Measurements from ENCODE around the gene DEFB114.

Gene DEFB114

GRCh38 chr6:49919261-49919660 is 44.7 kb downstream of the DEFB114 start:
- Histone ChIP-seq H3K4me3 (ENCODE audit: low read depth in 1 of 5, low read length in 5 of 5) (no peak overlapping the region), H3K9ac (ENCODE audit: low read length in 5 of 5) (no peak overlapping the region), H3K4me1 (ENCODE audit: control insufficient read depth in 5 of 5, insufficient read depth in 5 of 5, low read length in 5 of 5) (peaks cover 0 to 6% (median 0%) of the 10 kb centered on the region in 5 donors), H3K9me3 (ENCODE audit: control insufficient read depth in 5 of 5, low read length in 5 of 5) (no peaks in the 10 kb centered on the region), H3K36me3 (ENCODE audit: control insufficient read depth in 5 of 5, insufficient read depth in 5 of 5, low read length in 5 of 5) (no peaks in the 10 kb centered on the region), H3K27me3 (ENCODE audit: control insufficient read depth in 5 of 5, insufficient read depth in 4 of 5, low read length in 5 of 5) (no peaks in the 10 kb centered on the region), H3K27ac (ENCODE audit: low read depth, low read length) (no peak overlapping the region)

- H3K36me3 ChIP-seq (ENCODE audit: control insufficient read depth in 5 of 5, insufficient read depth in 5 of 5, low read length in 5 of 5): no peaks in the 10 kb centered on the region
- no peak overlapping the region for H3K9ac ChIP-seq (ENCODE audit: low read length in 5 of 5)
- peaks cover 0 to 6% (median 0%) of the 10 kb centered on the region in 5 donors for H3K4me1 ChIP-seq (ENCODE audit: control insufficient read depth in 5 of 5, insufficient read depth in 5 of 5, low read length in 5 of 5)
- H3K27me3 ChIP-seq (ENCODE audit: control insufficient read depth in 5 of 5, insufficient read depth in 4 of 5, low read length in 5 of 5): no peaks in the 10 kb centered on the region
- no peaks in the 10 kb centered on the region for H3K9me3 ChIP-seq (ENCODE audit: control insufficient read depth in 5 of 5, low read length in 5 of 5)
- no peak overlapping the region for H3K27ac ChIP-seq (ENCODE audit: low read depth, low read length)
- H3K4me3 ChIP-seq (ENCODE audit: low read depth in 1 of 5, low read length in 5 of 5): no peak overlapping the region
These were observed 45.2 kb downstream of the DEFB114 start for GRCh38 chr6:49918787-49919186.

DNA sequence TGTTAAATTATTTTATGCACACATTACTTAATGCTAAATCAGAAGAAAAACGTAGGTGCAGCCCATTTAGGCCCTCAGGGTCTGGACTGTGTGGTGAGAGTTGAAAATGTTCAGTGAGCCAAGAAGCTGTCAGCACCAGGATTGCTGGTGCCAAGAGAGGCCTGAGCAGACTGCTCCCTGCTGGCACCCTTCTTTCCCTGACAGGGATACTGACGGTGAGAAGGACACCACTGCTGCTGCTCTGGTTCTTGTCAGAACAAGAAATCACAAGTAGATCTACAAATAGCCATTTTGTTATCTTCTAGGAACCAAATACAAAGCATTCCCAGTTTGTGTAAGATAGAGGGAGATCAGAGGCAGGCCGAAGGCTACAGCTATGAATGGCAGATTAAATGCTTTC is 48.9 kb downstream of the DEFB114 start:
- H3K9me3 ChIP-seq (ENCODE audit: control insufficient read depth in 5 of 5, low read length in 5 of 5): no peaks in the 10 kb centered on the region

GRCh38 chr6:49913636-49914375 is 50.2 kb downstream of the DEFB114 start:
- Histone ChIP-seq H3K9ac (ENCODE audit: low read length in 5 of 5) (no peak overlapping the region), H3K27ac (ENCODE audit: low read depth, low read length) (no peak overlapping the region), H3K9me3 (ENCODE audit: control insufficient read depth in 5 of 5, low read length in 5 of 5) (no peaks in the 10 kb centered on the region), H3K4me1 (ENCODE audit: control insufficient read depth in 5 of 5, insufficient read depth in 5 of 5, low read length in 5 of 5) (peaks cover 0 to 6% (median 0%) of the 10 kb centered on the region in 5 donors), H3K4me3 (ENCODE audit: low read depth in 1 of 5, low read length in 5 of 5) (no peak overlapping the region), H3K36me3 (ENCODE audit: control insufficient read depth in 5 of 5, insufficient read depth in 5 of 5, low read length in 5 of 5) (no peaks in the 10 kb centered on the region), H3K27me3 (ENCODE audit: control insufficient read depth in 5 of 5, insufficient read depth in 4 of 5, low read length in 5 of 5) (peaks cover 0 to 4% (median 0%) of the 10 kb centered on the region in 5 donors)

More for the DNA sequence above, 48.9 kb downstream of the DEFB114 start:
- Histone ChIP-seq H3K9ac (ENCODE audit: low read length in 5 of 5) (no peak overlapping the region), H3K27ac (ENCODE audit: low read depth, low read length) (no peak overlapping the region), H3K27me3 (ENCODE audit: control insufficient read depth in 5 of 5, insufficient read depth in 4 of 5, low read length in 5 of 5) (no peaks in the 10 kb centered on the region), H3K4me1 (ENCODE audit: control insufficient read depth in 5 of 5, insufficient read depth in 5 of 5, low read length in 5 of 5) (peaks cover 0 to 6% (median 0%) of the 10 kb centered on the region in 5 donors), H3K4me3 (ENCODE audit: low read depth in 1 of 5, low read length in 5 of 5) (no peak overlapping the region), H3K36me3 (ENCODE audit: control insufficient read depth in 5 of 5, insufficient read depth in 5 of 5, low read length in 5 of 5) (no peaks in the 10 kb centered on the region)

DNA sequence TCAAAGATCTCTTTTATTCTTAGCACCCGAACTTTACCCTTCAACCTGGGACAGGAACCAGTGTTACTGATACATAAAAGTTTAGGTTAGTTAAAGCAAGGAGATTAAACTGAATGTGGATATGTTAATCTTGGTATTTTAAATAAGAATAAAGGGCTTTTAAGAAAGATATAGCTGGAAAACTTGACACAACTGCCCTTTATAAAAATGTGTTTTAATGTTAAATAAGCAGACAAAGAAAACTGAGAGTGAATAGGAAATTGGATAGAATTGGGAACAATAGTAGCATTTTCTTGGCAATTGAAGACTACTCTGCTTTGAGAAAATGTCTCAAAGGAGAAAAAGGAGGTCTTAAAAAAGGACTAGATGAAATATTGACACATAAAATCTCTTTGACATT is 51.8 kb downstream of the DEFB114 start:
- Histone ChIP-seq H3K4me3 (ENCODE audit: low read depth in 1 of 5, low read length in 5 of 5) (no peak overlapping the region), H3K9me3 (ENCODE audit: control insufficient read depth in 5 of 5, low read length in 5 of 5) (no peaks in the 10 kb centered on the region), H3K4me1 (ENCODE audit: control insufficient read depth in 5 of 5, insufficient read depth in 5 of 5, low read length in 5 of 5) (peaks cover 0 to 6% (median 0%) of the 10 kb centered on the region in 5 donors)

GRCh38 chr6:49911252-49911651 is 52.7 kb downstream of the DEFB114 start:
- peaks cover 0 to 4% (median 0%) of the 10 kb centered on the region in 5 donors for H3K27me3 ChIP-seq (ENCODE audit: control insufficient read depth in 5 of 5, insufficient read depth in 4 of 5, low read length in 5 of 5)
- no peak overlapping the region for H3K9ac ChIP-seq (ENCODE audit: low read length in 5 of 5)
- H3K36me3 ChIP-seq (ENCODE audit: control insufficient read depth in 5 of 5, insufficient read depth in 5 of 5, low read length in 5 of 5): no peaks in the 10 kb centered on the region
- peaks cover 0 to 6% (median 0%) of the 10 kb centered on the region in 5 donors for H3K4me1 ChIP-seq (ENCODE audit: control insufficient read depth in 5 of 5, insufficient read depth in 5 of 5, low read length in 5 of 5)
- no peaks in the 10 kb centered on the region for H3K9me3 ChIP-seq (ENCODE audit: control insufficient read depth in 5 of 5, low read length in 5 of 5)
- no peak overlapping the region for H3K27ac ChIP-seq (ENCODE audit: low read depth, low read length)
- H3K4me3 ChIP-seq (ENCODE audit: low read depth in 1 of 5, low read length in 5 of 5): no peak overlapping the region

More for the DNA sequence above, 51.8 kb downstream of the DEFB114 start:
- no peak overlapping the region for H3K9ac ChIP-seq (ENCODE audit: low read length in 5 of 5)
- peaks cover 0 to 4% (median 0%) of the 10 kb centered on the region in 5 donors for H3K27me3 ChIP-seq (ENCODE audit: control insufficient read depth in 5 of 5, insufficient read depth in 4 of 5, low read length in 5 of 5)
- no peak overlapping the region for H3K27ac ChIP-seq (ENCODE audit: low read depth, low read length)
- no peaks in the 10 kb centered on the region for H3K36me3 ChIP-seq (ENCODE audit: control insufficient read depth in 5 of 5, insufficient read depth in 5 of 5, low read length in 5 of 5)

All from subcutaneous abdominal adipose tissue (tissue), 5 donors.